Measurements from ENCODE around the gene IMPG2.

Gene IMPG2

DNA sequence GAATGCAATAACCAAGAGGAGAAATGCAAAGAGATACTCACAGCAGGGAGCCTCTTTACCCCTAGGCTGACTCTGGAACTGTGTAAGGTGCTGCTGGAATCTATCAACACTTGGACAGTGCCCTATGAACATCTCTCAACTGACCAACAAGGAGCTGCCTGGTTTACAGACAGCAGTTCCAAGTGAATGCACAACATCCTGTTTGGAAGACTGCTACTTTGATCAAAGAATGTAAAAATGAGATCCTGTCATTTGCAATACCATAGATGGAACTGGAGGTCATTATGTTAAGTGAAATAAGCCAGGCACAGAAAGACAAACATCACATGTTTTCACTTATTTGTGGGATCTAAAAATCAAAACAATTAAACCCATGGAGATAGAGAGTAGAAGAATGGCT is 136.3 kb downstream of the IMPG2 start:
- no peak for DNase-seq (ENCODE audit: low read depth)

DNA sequence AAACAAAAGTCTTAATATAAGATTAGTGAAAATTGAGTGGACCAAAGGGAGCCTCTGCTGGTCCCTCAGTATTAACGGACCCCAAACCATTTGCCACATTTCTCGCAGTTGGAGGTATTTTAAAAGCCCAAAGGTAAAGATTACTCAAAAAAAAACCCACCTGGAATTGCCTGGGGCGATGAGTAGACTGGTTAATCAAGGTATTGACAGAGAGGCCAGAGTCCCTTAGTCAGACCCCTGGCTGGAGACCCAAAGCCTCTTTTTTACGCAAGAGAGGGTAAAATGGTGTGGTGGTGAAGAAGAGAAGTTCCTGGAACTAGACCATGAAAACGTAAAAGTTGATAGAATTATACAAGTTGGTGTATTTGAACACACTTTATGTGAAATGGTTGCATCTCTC is 137.2 kb downstream of the IMPG2 start:
- no peak for DNase-seq (ENCODE audit: low read depth)

DNA sequence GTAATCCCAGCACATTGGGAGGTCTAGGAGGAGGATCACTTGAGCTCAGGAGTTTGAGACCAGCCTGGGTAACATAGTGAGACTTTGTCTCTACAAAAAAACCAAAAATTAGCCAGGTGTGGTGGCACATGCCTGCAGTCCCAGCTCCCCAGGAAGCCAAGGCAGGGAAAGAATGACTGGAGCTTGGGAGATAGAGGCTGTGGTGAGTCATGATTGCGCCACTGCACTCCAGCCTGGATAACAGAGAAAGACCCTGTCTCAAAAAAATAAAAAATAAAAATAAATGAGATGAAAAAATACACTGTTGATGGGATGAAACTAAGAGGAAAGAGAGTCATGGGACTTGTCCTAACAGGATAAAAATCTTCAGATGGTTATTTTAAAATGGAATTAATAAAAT is 137.6 kb downstream of the IMPG2 start:
- DNase-seq (ENCODE audit: low read depth) = no peak

DNA sequence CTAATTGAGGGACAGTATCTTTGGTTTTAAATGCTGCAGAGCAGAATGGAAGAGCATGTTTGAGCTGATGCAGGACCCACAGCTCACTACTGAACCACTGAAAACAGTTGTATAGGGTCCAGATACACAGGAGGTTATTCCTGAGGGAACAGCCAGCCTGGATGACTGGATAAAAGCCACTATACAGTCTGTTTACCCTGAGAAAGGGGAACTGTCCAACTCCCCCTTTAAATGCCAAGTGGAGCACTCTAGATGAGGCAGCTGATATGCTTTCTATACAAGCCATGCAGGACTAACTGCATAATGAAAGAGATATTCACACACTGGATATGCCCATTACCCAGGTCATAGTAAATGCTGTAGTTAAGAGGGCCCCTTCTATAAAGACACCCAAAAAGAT is 138.6 kb downstream of the IMPG2 start:
- no peak for DNase-seq (ENCODE audit: low read depth)

DNA sequence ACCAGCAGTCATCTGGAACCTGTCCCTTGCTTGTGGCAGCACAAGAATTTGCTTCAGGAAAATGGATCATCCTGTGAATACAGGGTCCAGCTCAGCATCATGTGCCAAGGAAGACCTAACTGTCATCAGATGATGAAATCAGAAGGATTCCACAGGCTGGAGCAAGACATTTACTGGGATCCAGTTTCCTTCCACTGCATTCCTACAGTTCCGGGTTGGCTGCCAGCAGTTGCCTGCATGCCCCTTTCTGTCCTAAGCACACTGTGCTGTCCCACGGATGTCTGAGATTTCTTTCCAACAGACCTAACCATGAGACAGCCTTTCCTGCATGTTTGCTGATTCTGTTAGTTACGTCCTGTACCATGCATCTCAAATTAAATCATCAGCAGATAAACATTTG is 140.7 kb downstream of the IMPG2 start:
- DNase-seq (ENCODE audit: low read depth) = no peak

DNA sequence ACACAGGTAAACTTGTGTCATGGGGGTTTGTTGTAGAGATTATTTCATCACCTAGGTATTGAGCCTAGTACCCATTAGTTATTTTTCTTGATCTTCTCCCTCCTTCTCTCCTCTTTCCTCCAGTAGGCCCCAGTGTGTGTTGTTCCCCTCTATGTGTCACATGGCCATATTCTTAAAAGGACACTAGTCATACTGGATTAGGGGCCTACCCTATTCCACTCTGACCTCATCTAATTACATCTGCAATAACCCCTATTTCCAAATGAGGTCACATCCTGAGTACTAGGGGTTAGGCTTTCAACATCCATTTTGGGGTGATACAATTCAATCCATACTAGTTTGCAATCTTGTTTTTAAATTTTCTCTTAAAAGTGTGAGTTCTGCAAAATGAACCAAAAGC is 142.8 kb downstream of the IMPG2 start:
- no peak for DNase-seq (ENCODE audit: low read depth)

Data from stimulated activated CD8-positive, alpha-beta memory T cell treated with anti-CD3 and anti-CD28 coated beads, Interleukin-4, amount 100 ng/mL, for 24 hours (primary cell).